ENCODE measurements around the gene RPS23.

The RPS23 gene

DNA sequence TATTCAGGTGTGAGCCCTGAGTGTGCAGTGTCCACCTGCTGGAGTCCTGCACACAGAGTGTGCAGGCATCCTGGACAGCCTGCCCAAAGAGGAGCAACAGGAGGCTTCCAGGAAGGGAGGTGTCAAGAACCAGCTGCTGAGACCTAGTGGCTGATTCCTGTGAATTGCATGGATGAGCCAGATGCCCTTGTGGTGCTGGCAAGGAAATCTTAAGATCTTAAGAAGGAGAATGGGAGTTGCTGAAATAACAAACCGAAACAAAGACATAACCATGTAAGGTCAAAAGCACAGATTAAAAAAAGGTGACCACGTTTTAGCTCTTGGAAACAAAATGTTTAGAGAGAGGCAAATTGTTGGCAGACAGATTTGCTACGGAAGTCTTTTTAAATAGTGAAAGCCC is 29.3 kb upstream of the RPS23 start:
- Mint-ChIP-seq H3K9me3 (no peaks in the 10 kb centered on the region), H3K4me1 (no peaks in the 10 kb centered on the region), H3K27ac (ENCODE audit: low read depth) (no peak overlapping the region), H3K36me3 (ENCODE audit: insufficient read depth) (peaks cover 1% of the 10 kb centered on the region), H3K27me3 (no peaks in the 10 kb centered on the region), H3K4me3 (no peak overlapping the region)
- DNase-seq (ENCODE audit: low spot score in 2 of 2) (no peak), ATAC-seq (replicated peaks; ENCODE audit: extremely low read depth, poor library complexity, severe bottlenecking) (no peak)

DNA sequence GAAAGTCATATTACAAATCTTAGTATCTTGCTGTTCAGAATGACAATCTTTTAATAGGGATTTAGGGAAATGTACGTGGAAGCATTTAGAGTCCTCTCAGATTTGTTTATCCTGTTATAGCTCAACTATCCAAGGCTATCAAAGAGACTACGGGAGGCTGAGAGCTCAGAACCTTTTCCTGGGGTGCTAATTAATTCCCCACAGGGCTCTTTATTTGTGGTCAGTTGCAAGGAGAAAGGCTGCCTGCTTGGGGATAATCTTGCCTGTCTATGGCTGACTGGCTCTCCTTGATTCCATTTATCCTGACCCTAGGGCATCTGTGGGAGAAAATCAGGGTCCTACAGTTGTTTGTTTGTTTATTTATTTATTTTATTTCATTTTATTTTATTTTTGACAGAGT is 28.0 kb upstream of the RPS23 start:
- H3K4me3 Mint-ChIP-seq = no peak overlapping the region
- no peak overlapping the region for H3K27ac Mint-ChIP-seq (ENCODE audit: low read depth)
- no peaks in the 10 kb centered on the region for H3K9me3 Mint-ChIP-seq
- no peaks in the 10 kb centered on the region for H3K4me1 Mint-ChIP-seq
- ATAC-seq (replicated peaks; ENCODE audit: extremely low read depth, poor library complexity, severe bottlenecking) (no peak), DNase-seq (ENCODE audit: low spot score in 2 of 2) (no peak)
- H3K27me3 Mint-ChIP-seq = no peaks in the 10 kb centered on the region
- peaks cover 1% of the 10 kb centered on the region for H3K36me3 Mint-ChIP-seq (ENCODE audit: insufficient read depth)

- H3K27me3 Mint-ChIP-seq = no peaks in the 10 kb centered on the region
- no peak overlapping the region for H3K27ac Mint-ChIP-seq (ENCODE audit: low read depth)
- no peak overlapping the region for H3K4me3 Mint-ChIP-seq
- ATAC-seq (replicated peaks; ENCODE audit: extremely low read depth, poor library complexity, severe bottlenecking) = no peak
- peaks cover 6% of the 10 kb centered on the region for H3K9me3 Mint-ChIP-seq
- no peaks in the 10 kb centered on the region for H3K36me3 Mint-ChIP-seq (ENCODE audit: insufficient read depth)
- DNase-seq (ENCODE audit: low spot score in 2 of 2) = no peak
- no peaks in the 10 kb centered on the region for H3K4me1 Mint-ChIP-seq
These were observed 23.0 kb upstream of the RPS23 start for GRCh38 chr5:82301190-82301589.

DNA sequence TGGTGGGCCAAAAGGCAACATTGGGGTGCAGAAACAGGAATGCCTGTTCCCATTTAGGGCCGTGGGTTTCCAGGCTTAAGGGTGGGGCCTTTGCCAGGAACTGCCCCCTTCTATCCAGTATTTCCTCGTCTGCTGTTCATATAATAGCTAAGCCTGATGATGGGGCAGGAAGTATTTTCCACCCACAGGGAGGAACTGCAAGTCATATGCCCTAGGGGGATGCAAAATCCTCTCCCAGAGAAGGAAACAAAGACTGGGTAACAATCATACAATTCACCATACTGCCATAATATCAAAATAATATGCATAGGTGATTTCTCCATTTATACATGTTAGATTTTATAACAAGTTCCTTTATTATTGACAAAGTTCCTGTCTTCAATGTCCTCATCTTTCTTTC is 20.5 kb upstream of the RPS23 start:
- DNase-seq (ENCODE audit: low spot score in 2 of 2) (no peak), ATAC-seq (replicated peaks; ENCODE audit: extremely low read depth, poor library complexity, severe bottlenecking) (no peak)
- Mint-ChIP-seq H3K36me3 (ENCODE audit: insufficient read depth) (peaks cover 2% of the 10 kb centered on the region), H3K4me3 (no peak overlapping the region), H3K4me1 (no peaks in the 10 kb centered on the region), H3K27ac (ENCODE audit: low read depth) (no peak overlapping the region), H3K27me3 (no peaks in the 10 kb centered on the region), H3K9me3 (peaks cover 6% of the 10 kb centered on the region)

GRCh38 chr5:82297711-82298110 is 19.6 kb upstream of the RPS23 start:
- no peaks in the 10 kb centered on the region for H3K27me3 Mint-ChIP-seq
- no peak for ATAC-seq (replicated peaks; ENCODE audit: extremely low read depth, poor library complexity, severe bottlenecking)
- DNase-seq (ENCODE audit: low spot score in 2 of 2) = no peak
- H3K4me3 Mint-ChIP-seq = no peak overlapping the region
- no peaks in the 10 kb centered on the region for H3K4me1 Mint-ChIP-seq
- H3K9me3 Mint-ChIP-seq = peaks cover 6% of the 10 kb centered on the region
- no peak overlapping the region for H3K27ac Mint-ChIP-seq (ENCODE audit: low read depth)
- H3K36me3 Mint-ChIP-seq (ENCODE audit: insufficient read depth) = peaks cover 2% of the 10 kb centered on the region

- Mint-ChIP-seq H3K36me3 (ENCODE audit: insufficient read depth) (peaks cover 2% of the 10 kb centered on the region), H3K27ac (ENCODE audit: low read depth) (no peak overlapping the region)
These were observed 18.8 kb upstream of the RPS23 start for GRCh38 chr5:82296929-82297328.

GRCh38 chr5:82295959-82296531 is 17.9 kb upstream of the RPS23 start:
- ATAC-seq (replicated peaks; ENCODE audit: extremely low read depth, poor library complexity, severe bottlenecking) = no peak
- H3K27me3 Mint-ChIP-seq = no peaks in the 10 kb centered on the region
- H3K27ac Mint-ChIP-seq (ENCODE audit: low read depth) = no peak overlapping the region
- H3K36me3 Mint-ChIP-seq (ENCODE audit: insufficient read depth) = peaks cover 2% of the 10 kb centered on the region
- H3K9me3 Mint-ChIP-seq = peaks cover 6% of the 10 kb centered on the region
- no peak overlapping the region for H3K4me3 Mint-ChIP-seq
- H3K4me1 Mint-ChIP-seq = no peaks in the 10 kb centered on the region
- no peak for DNase-seq (ENCODE audit: low spot score in 2 of 2)

More at GRCh38 chr5:82296929-82297328, 18.8 kb upstream of the RPS23 start:
- ATAC-seq (replicated peaks; ENCODE audit: extremely low read depth, poor library complexity, severe bottlenecking) (no peak), DNase-seq (ENCODE audit: low spot score in 2 of 2) (no peak)
- Mint-ChIP-seq H3K4me3 (no peak overlapping the region), H3K27me3 (no peaks in the 10 kb centered on the region), H3K9me3 (peaks cover 6% of the 10 kb centered on the region), H3K4me1 (no peaks in the 10 kb centered on the region)

GRCh38 chr5:82295144-82295543 is 17.0 kb upstream of the RPS23 start:
- no peak overlapping the region for H3K27ac Mint-ChIP-seq (ENCODE audit: low read depth)
- H3K27me3 Mint-ChIP-seq = no peaks in the 10 kb centered on the region
- ATAC-seq (replicated peaks; ENCODE audit: extremely low read depth, poor library complexity, severe bottlenecking) = no peak
- no peak for DNase-seq (ENCODE audit: low spot score in 2 of 2)
- H3K36me3 Mint-ChIP-seq (ENCODE audit: insufficient read depth) = peaks cover 2% of the 10 kb centered on the region
- H3K9me3 Mint-ChIP-seq = peaks cover 6% of the 10 kb centered on the region
- H3K4me1 Mint-ChIP-seq = no peaks in the 10 kb centered on the region
- H3K4me3 Mint-ChIP-seq = no peak overlapping the region

- no peak overlapping the region for H3K27ac Mint-ChIP-seq (ENCODE audit: low read depth)
- H3K4me1 Mint-ChIP-seq = no peaks in the 10 kb centered on the region
- peaks cover 2% of the 10 kb centered on the region for H3K36me3 Mint-ChIP-seq (ENCODE audit: insufficient read depth)
- H3K4me3 Mint-ChIP-seq = no peak overlapping the region
- ATAC-seq (replicated peaks; ENCODE audit: extremely low read depth, poor library complexity, severe bottlenecking) (no peak), DNase-seq (ENCODE audit: low spot score in 2 of 2) (no peak)
- H3K27me3 Mint-ChIP-seq = no peaks in the 10 kb centered on the region
- no peaks in the 10 kb centered on the region for H3K9me3 Mint-ChIP-seq
These were observed 13.3 kb upstream of the RPS23 start for GRCh38 chr5:82291420-82291819.

DNA sequence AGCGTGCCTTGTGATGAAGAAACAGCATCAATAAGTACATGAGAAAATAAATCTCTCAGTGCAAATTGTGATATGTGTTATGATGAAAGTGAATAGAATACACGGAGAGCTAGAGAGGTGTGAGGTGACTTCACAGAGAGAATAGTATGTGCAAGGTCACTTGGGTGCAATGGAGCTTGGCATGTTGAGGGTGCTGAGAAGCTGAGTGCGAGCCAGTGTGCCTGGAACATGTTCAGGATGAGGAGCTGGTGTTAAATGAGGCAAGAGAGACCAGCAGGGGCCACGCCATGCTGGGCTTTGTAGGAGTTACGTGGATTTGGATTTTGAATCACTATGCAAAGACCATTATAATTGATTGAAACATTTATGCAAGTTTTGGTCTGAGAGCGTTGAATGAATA is 12.8 kb upstream of the RPS23 start:
- Mint-ChIP-seq H3K27me3 (no peaks in the 10 kb centered on the region), H3K4me1 (no peaks in the 10 kb centered on the region), H3K27ac (ENCODE audit: low read depth) (no peak overlapping the region), H3K9me3 (no peaks in the 10 kb centered on the region), H3K36me3 (ENCODE audit: insufficient read depth) (peaks cover 2% of the 10 kb centered on the region), H3K4me3 (no peak overlapping the region)
- ATAC-seq (replicated peaks; ENCODE audit: extremely low read depth, poor library complexity, severe bottlenecking) = no peak
- no peak for DNase-seq (ENCODE audit: low spot score in 2 of 2)

GRCh38 chr5:82290005-82290404 is 11.9 kb upstream of the RPS23 start:
- H3K4me3 Mint-ChIP-seq = no peak overlapping the region
- ATAC-seq (replicated peaks; ENCODE audit: extremely low read depth, poor library complexity, severe bottlenecking) (no peak), DNase-seq (ENCODE audit: low spot score in 2 of 2) (no peak)
- H3K4me1 Mint-ChIP-seq = no peaks in the 10 kb centered on the region
- no peak overlapping the region for H3K27ac Mint-ChIP-seq (ENCODE audit: low read depth)
- H3K27me3 Mint-ChIP-seq = no peaks in the 10 kb centered on the region
- H3K9me3 Mint-ChIP-seq = no peaks in the 10 kb centered on the region
- H3K36me3 Mint-ChIP-seq (ENCODE audit: insufficient read depth) = peaks cover 2% of the 10 kb centered on the region

- no peaks in the 10 kb centered on the region for H3K9me3 Mint-ChIP-seq
- no peaks in the 10 kb centered on the region for H3K36me3 Mint-ChIP-seq (ENCODE audit: insufficient read depth)
- H3K4me1 Mint-ChIP-seq = no peaks in the 10 kb centered on the region
- DNase-seq (ENCODE audit: low spot score in 2 of 2) (no peak), ATAC-seq (replicated peaks; ENCODE audit: extremely low read depth, poor library complexity, severe bottlenecking) (no peak)
- no peak overlapping the region for H3K27ac Mint-ChIP-seq (ENCODE audit: low read depth)
- no peaks in the 10 kb centered on the region for H3K27me3 Mint-ChIP-seq
- H3K4me3 Mint-ChIP-seq = no peak overlapping the region
These were observed 9.5 kb upstream of the RPS23 start for GRCh38 chr5:82287625-82288024.

DNA sequence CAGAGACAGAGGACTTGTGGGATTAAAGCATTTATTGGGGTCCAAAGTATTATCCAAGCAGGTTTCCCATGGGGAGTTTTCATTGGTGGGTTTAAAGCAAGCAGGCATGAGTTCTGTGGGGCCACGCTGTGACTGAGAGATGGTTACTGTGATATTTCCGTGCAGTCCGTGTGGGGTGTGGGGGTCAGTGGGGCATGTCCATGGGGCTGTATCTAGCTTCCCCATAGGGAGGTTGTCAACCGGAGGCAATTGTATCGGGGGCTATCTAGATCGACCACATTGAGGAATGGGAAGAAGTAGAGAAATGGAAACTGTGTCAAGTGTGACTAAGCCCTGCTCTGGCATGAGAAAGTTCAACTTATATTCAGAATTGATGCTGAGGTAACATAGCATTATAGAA is 7.1 kb upstream of the RPS23 start:
- no peak for ATAC-seq (replicated peaks; ENCODE audit: extremely low read depth, poor library complexity, severe bottlenecking)
- Mint-ChIP-seq H3K9me3 (no peaks in the 10 kb centered on the region), H3K36me3 (ENCODE audit: insufficient read depth) (no peaks in the 10 kb centered on the region), H3K27me3 (no peaks in the 10 kb centered on the region), H3K4me3 (no peak overlapping the region), H3K4me1 (no peaks in the 10 kb centered on the region), H3K27ac (ENCODE audit: low read depth) (no peak overlapping the region)
- DNase-seq (ENCODE audit: low spot score in 2 of 2) = no peak

GRCh38 chr5:82283893-82284292 is 5.7 kb upstream of the RPS23 start:
- H3K27ac Mint-ChIP-seq (ENCODE audit: low read depth) = no peak overlapping the region
- no peak overlapping the region for H3K4me3 Mint-ChIP-seq
- no peak for DNase-seq (ENCODE audit: low spot score in 2 of 2)
- no peaks in the 10 kb centered on the region for H3K27me3 Mint-ChIP-seq
- no peak for ATAC-seq (replicated peaks; ENCODE audit: extremely low read depth, poor library complexity, severe bottlenecking)
- H3K36me3 Mint-ChIP-seq (ENCODE audit: insufficient read depth) = peaks cover 1% of the 10 kb centered on the region
- no peaks in the 10 kb centered on the region for H3K4me1 Mint-ChIP-seq
- no peaks in the 10 kb centered on the region for H3K9me3 Mint-ChIP-seq

All from central memory CD8-positive, alpha-beta T cell (primary cell).